Astrocyte (in vitro differentiated cells and primary cell): ENCODE measurements around the gene SPPL2A. TPM values are rescaled to one million over a fixed set of nuclear protein-coding genes. Genes with fewer than 3 reads are reported as not detected.

Experiments used
- DNase-seq: peaks from one replicate; pipeline ENCODE4 v3.0.0-alpha.2; 2010; ENCODE audit warnings: low read depth
- FAIRE-seq: peaks from 2 replicates; lab custom pipeline; 2011; peaks lifted over from hg19 to GRCh38; lab: Jason Lieb, UNC
- H2AFZ ChIP-seq: 2 replicates; pipeline ENCODE4 v1.6.0; 2012; ENCODE audit warnings: low read depth, low read length, inconsistent platforms
- H3K27ac ChIP-seq: 2 replicates; pipeline ENCODE4 v1.5.1; 2011; ENCODE audit warnings: low read depth, low read length, inconsistent platforms
- H3K27me3 ChIP-seq: 2 replicates; pipeline ENCODE4 v1.6.0; 2011; ENCODE audit warnings: low read length, inconsistent platforms; ENCODE audit not compliant: insufficient read depth
- H3K36me3 ChIP-seq: 2 replicates; pipeline ENCODE4 v1.5.1; 2011; ENCODE audit warnings: low read length, inconsistent platforms; ENCODE audit not compliant: insufficient read depth
- H3K4me1 ChIP-seq: 2 replicates; pipeline ENCODE4 v1.5.1; 2011; ENCODE audit warnings: low read length, inconsistent platforms; ENCODE audit not compliant: insufficient read depth
- H3K4me2 ChIP-seq: 2 replicates; pipeline ENCODE4 v1.6.0; 2012; ENCODE audit warnings: low read length, inconsistent platforms
- H3K4me3 ChIP-seq: 2 replicates; pipeline ENCODE4 v1.5.1; 2011; ENCODE audit warnings: low read depth, mild to moderate bottlenecking, low read length, inconsistent platforms; ENCODE audit not compliant: insufficient read depth
- H3K79me2 ChIP-seq: 2 replicates; pipeline ENCODE4 v1.6.0; 2012; ENCODE audit warnings: mild to moderate bottlenecking, low read length, inconsistent platforms; ENCODE audit not compliant: insufficient read depth
- H3K9ac ChIP-seq: 2 replicates; pipeline ENCODE4 v1.6.0; 2012; ENCODE audit warnings: mild to moderate bottlenecking, low read length, inconsistent platforms
- H3K9me3 ChIP-seq: 2 replicates; pipeline ENCODE4 v1.5.1; 2012; ENCODE audit warnings: low read depth, mild to moderate bottlenecking, low read length, inconsistent platforms; ENCODE audit not compliant: insufficient read depth
- H4K20me1 ChIP-seq: 2 replicates; pipeline ENCODE4 v1.6.0; 2012; ENCODE audit warnings: low read length, inconsistent platforms; ENCODE audit not compliant: insufficient read depth
- H3K27ac Mint-ChIP-seq: one replicate; pipeline ENCODE4 v1.8.0; 2021; ENCODE audit warnings: mild to moderate bottlenecking, mixed read lengths; ENCODE audit not compliant: unreplicated experiment
- H3K27me3 Mint-ChIP-seq: one replicate; pipeline ENCODE4 v1.8.0; 2021; ENCODE audit warnings: low read depth, mixed read lengths; ENCODE audit not compliant: unreplicated experiment
- H3K36me3 Mint-ChIP-seq: one replicate; pipeline ENCODE4 v1.8.0; 2021; ENCODE audit warnings: low read depth, mixed read lengths; ENCODE audit not compliant: unreplicated experiment
- H3K4me1 Mint-ChIP-seq: one replicate; pipeline ENCODE4 v1.8.0; 2021; ENCODE audit warnings: low read depth, mixed read lengths; ENCODE audit not compliant: unreplicated experiment
- H3K4me3 Mint-ChIP-seq: one replicate; pipeline ENCODE4 v1.8.0; 2021; ENCODE audit warnings: mild to moderate bottlenecking, moderate library complexity, mixed read lengths; ENCODE audit not compliant: unreplicated experiment
- H3K9me3 Mint-ChIP-seq: one replicate; pipeline ENCODE4 v1.8.0; 2021; ENCODE audit warnings: mild to moderate bottlenecking, mixed read lengths; ENCODE audit not compliant: unreplicated experiment
- EZH2 ChIP-seq: IDR thresholded peaks from 2 replicates; pipeline ENCODE4 v1.6.1; 2012; ENCODE audit warnings: mild to moderate bottlenecking, low read length, inconsistent platforms; ENCODE audit not compliant: insufficient read depth
- total RNA-seq: library from RNA; stranded (reverse); gene quantifications from 2 replicates; pipeline ENCODE4 v1.2.1, GENCODE V29; 2021
- TF ChIP-seq, protein P1 (sequence below): IDR thresholded peaks from 2 replicates; pipeline ENCODE4 v1.5.1; 2011; ENCODE audit warnings: low read depth, mild to moderate bottlenecking, inconsistent platforms, low read length, moderate library complexity; ENCODE audit not compliant: insufficient read depth

SPPL2A gene
- total RNA-seq, 1 donor from 2014 or later, result 56.0 TPM

DNA sequence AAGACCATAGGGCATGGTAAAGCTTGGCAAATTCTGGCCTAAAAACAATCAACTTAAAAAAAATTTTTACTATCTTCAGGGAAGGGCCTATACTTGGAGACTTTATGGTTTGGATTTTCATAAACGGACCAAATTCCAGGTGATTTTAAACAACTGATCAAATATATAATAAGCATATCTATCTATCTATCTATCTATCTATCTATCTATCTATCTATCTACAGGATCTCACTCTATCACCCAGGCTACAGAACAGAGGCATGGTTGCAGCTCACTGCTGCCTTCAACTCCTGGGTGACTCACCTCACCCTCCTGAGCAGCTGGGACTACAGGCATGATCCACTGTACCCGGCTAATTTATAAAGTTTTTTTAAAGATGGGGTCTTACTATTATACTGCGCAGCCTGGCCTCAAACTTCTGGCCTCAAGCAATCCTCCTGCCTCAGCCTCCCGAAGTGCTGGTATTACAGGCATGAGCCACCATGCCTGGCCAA, 6.7 kb downstream of the SPPL2A start:
- Mint-ChIP-seq H3K27me3 (no peaks in the 10 kb centered on the region), H3K27ac (no peak overlapping the region), H3K4me1 (peaks cover 16% of the 10 kb centered on the region), H3K9me3 (no peaks in the 10 kb centered on the region), H3K4me3 (no peak overlapping the region), H3K36me3 (peaks cover 1% of the 10 kb centered on the region)
- H3K9ac ChIP-seq, result no peak overlapping the region
- DNase-seq, result no peak
- no peaks in the 10 kb centered on the region for H3K9me3 ChIP-seq
- H4K20me1 ChIP-seq, result peaks cover 28% of the 10 kb centered on the region
- no peak overlapping the region for H2AFZ ChIP-seq
- H3K4me1 ChIP-seq, result peaks cover 3% of the 10 kb centered on the region
- no peaks in the 10 kb centered on the region for H3K27me3 ChIP-seq
- H3K4me2 ChIP-seq, result no peak overlapping the region
- H3K79me2 ChIP-seq, result peaks cover 86% of the 10 kb centered on the region
- peaks cover 2% of the 10 kb centered on the region for H3K36me3 ChIP-seq
- no peak for FAIRE-seq
- H3K27ac ChIP-seq, result no peak overlapping the region
- no peak overlapping the region for H3K4me3 ChIP-seq
- TF ChIP-seq EZH2, result no peak
- TF ChIP-seq, protein P1, sequence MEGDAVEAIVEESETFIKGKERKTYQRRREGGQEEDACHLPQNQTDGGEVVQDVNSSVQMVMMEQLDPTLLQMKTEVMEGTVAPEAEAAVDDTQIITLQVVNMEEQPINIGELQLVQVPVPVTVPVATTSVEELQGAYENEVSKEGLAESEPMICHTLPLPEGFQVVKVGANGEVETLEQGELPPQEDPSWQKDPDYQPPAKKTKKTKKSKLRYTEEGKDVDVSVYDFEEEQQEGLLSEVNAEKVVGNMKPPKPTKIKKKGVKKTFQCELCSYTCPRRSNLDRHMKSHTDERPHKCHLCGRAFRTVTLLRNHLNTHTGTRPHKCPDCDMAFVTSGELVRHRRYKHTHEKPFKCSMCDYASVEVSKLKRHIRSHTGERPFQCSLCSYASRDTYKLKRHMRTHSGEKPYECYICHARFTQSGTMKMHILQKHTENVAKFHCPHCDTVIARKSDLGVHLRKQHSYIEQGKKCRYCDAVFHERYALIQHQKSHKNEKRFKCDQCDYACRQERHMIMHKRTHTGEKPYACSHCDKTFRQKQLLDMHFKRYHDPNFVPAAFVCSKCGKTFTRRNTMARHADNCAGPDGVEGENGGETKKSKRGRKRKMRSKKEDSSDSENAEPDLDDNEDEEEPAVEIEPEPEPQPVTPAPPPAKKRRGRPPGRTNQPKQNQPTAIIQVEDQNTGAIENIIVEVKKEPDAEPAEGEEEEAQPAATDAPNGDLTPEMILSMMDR, result no peak

DNA sequence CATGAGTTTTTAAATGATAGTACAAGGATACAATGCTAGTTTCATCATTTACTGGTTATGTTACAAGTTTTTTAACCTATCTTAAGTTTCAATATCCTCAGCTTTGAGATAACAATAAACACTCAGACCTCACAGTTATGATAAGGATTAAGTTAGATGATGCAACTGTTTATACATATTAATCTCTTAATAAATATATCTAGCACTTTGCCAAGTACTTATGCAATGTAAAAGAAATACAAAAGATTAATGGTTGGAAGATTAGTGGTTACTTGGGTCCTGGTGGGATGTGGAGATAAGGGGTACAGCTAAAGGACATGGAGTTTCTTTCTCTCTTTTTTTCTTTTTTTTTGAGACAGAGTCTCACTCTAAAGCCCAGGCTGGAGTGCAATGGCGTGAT, 12.0 kb downstream of the SPPL2A start:
- Histone ChIP-seq H3K9ac (no peak overlapping the region), H3K4me2 (no peak overlapping the region), H3K4me3 (no peak overlapping the region), H4K20me1 (peaks cover 17% of the 10 kb centered on the region), H3K79me2 (peaks cover 76% of the 10 kb centered on the region), H3K36me3 (no peaks in the 10 kb centered on the region), H3K4me1 (peaks cover 3% of the 10 kb centered on the region), H3K9me3 (no peaks in the 10 kb centered on the region), H3K27ac (no peak overlapping the region), H3K27me3 (no peaks in the 10 kb centered on the region), H2AFZ (no peak overlapping the region)
- H3K4me3 Mint-ChIP-seq, result no peak overlapping the region
- TF ChIP-seq, protein P1, result no peak
- TF ChIP-seq EZH2, result no peak
- peaks cover 7% of the 10 kb centered on the region for H3K4me1 Mint-ChIP-seq
- no peaks in the 10 kb centered on the region for H3K9me3 Mint-ChIP-seq
- H3K27me3 Mint-ChIP-seq, result no peaks in the 10 kb centered on the region
- DNase-seq (peak; percentile 34), FAIRE-seq (no peak)
- H3K27ac Mint-ChIP-seq, result no peak overlapping the region
- peaks cover 1% of the 10 kb centered on the region for H3K36me3 Mint-ChIP-seq

GRCh38 chr15:50751394-50751793, 14.1 kb downstream of the SPPL2A start:
- Histone ChIP-seq H4K20me1 (peaks cover 12% of the 10 kb centered on the region), H3K4me3 (no peak overlapping the region), H3K27me3 (no peaks in the 10 kb centered on the region), H3K4me1 (peaks cover 6% of the 10 kb centered on the region), H3K79me2 (peaks cover 63% of the 10 kb centered on the region), H3K36me3 (no peaks in the 10 kb centered on the region), H3K27ac (no peak overlapping the region), H3K9me3 (no peaks in the 10 kb centered on the region), H3K9ac (no peak overlapping the region), H3K4me2 (no peak overlapping the region), H2AFZ (no peak overlapping the region)
- Mint-ChIP-seq H3K27ac (no peak overlapping the region), H3K27me3 (no peaks in the 10 kb centered on the region), H3K4me3 (no peak overlapping the region), H3K36me3 (peaks cover 1% of the 10 kb centered on the region), H3K9me3 (no peaks in the 10 kb centered on the region), H3K4me1 (peaks cover 8% of the 10 kb centered on the region)
- DNase-seq (no peak), FAIRE-seq (no peak)
- TF ChIP-seq EZH2, result no peak
- TF ChIP-seq, protein P1, result no peak
